Myocyte (in vitro differentiated cells): ENCODE data around the gene ZNF750. TPM values are rescaled to one million over a fixed set of nuclear protein-coding genes. Genes with fewer than 3 reads are reported as not detected.

ENCODE experiments used
- DNase-seq: peaks from one replicate; pipeline ENCODE4 v3.0.0-alpha.2; 2012; ENCODE audit warnings: low read depth
- total RNA-seq: library from RNA; depleted of rRNA; stranded (reverse); fragments of >200 nt; gene quantifications from 2 replicates; pipeline ENCODE4 v1.2.3, GENCODE V29; 2014

The ZNF750 gene
- total RNA-seq, 1 donor from 2014 or later, result not detected

- DNase-seq, result no peak
Measured at GRCh38 chr17:82873521-82873920, 33.7 kb upstream of the ZNF750 start.

- DNase-seq, result no peak
Measured at GRCh38 chr17:82872591-82873520, 33.0 kb upstream of the ZNF750 start.

GRCh38 chr17:82871776-82872561 is 32.1 kb upstream of the ZNF750 start:
- no peak for DNase-seq

- DNase-seq, result no peak
Measured at GRCh38 chr17:82871056-82871775, 31.4 kb upstream of the ZNF750 start.

GRCh38 chr17:82870541-82870940 is 30.7 kb upstream of the ZNF750 start:
- no peak for DNase-seq

- no peak for DNase-seq
Measured at GRCh38 chr17:82870091-82870491, 30.3 kb upstream of the ZNF750 start.

- no peak for DNase-seq
Measured at GRCh38 chr17:82869536-82869935, 29.7 kb upstream of the ZNF750 start.

- DNase-seq, result no peak
Measured at GRCh38 chr17:82868715-82869131, 28.9 kb upstream of the ZNF750 start.

GRCh38 chr17:82867763-82868325 is 28.0 kb upstream of the ZNF750 start:
- no peak for DNase-seq

- DNase-seq, result peak; percentile 94
Measured at GRCh38 chr17:82866590-82867191, 26.9 kb upstream of the ZNF750 start.

GRCh38 chr17:82865774-82866395 is 26.1 kb upstream of the ZNF750 start:
- DNase-seq, result no peak

- no peak for DNase-seq
Measured at GRCh38 chr17:82865274-82865673, 25.5 kb upstream of the ZNF750 start.

GRCh38 chr17:82864713-82865248 is 25.0 kb upstream of the ZNF750 start:
- peak; percentile 19 for DNase-seq

GRCh38 chr17:82863941-82864712 is 24.3 kb upstream of the ZNF750 start:
- DNase-seq, result peak; percentile 97

GRCh38 chr17:82863383-82863940 is 23.6 kb upstream of the ZNF750 start:
- DNase-seq, result no peak

- peak; percentile 84 for DNase-seq
Measured at GRCh38 chr17:82862737-82863382, 23.0 kb upstream of the ZNF750 start.

- no peak for DNase-seq
Measured at GRCh38 chr17:82862191-82862590, 22.4 kb upstream of the ZNF750 start.

GRCh38 chr17:82861393-82861775 is 21.6 kb upstream of the ZNF750 start:
- DNase-seq, result no peak
